H1 (cell line): ENCODE data around the gene MDM1. TPM values are rescaled to one million over a fixed set of nuclear protein-coding genes. Genes with fewer than 3 reads are reported as not detected.
A peak's percentile ranks its signal among the peaks of the same experiment; 100 is the strongest.

ENCODE experiments used
- CTCF ChIA-PET: fragments of 300-600 bp; sonication (Branson Sonifier 250); formaldehyde crosslinking; loops from one replicate; lab custom pipeline; 2021; ENCODE audit not compliant: partially characterized antibody; lab: Charles Lee
- POLR2A ChIA-PET: fragments of 300-600 bp; sonication (Branson Sonifier 250); formaldehyde crosslinking; loops from one replicate; lab custom pipeline; 2021; ENCODE audit warnings: inconsistent platforms; ENCODE audit not compliant: partially characterized antibody; lab: Charles Lee
- DNase-seq, 2 experiments: peaks; one replicate each; pipeline versions ENCODE4 v3.0.0 to v3.0.0-alpha.2; 2010 to 2022; ENCODE audit warnings: low spot score in 2 of 2, low read depth in 1 of 2, mixed read lengths in 1 of 2
- FAIRE-seq: peaks from 2 replicates; lab custom pipeline; 2011; peaks lifted over from hg19 to GRCh38; lab: Jason Lieb, UNC
- H2AFZ ChIP-seq: 2 replicates; pipeline ENCODE4 v1.8.1; 2012; ENCODE audit warnings: low read length, inconsistent platforms
- H2AK5ac ChIP-seq: 2 replicates; pipeline ENCODE4 v1.6.1; 2013; ENCODE audit warnings: low read depth, low read length
- H2BK120ac ChIP-seq: replicated peaks from 2 replicates; pipeline ENCODE3; 2013; ENCODE audit warnings: low read depth, low read length, inconsistent platforms
- H2BK12ac ChIP-seq: 2 replicates; pipeline ENCODE4 v1.6.1; 2013; ENCODE audit warnings: low read depth, low read length
- H2BK15ac ChIP-seq: 2 replicates; pipeline ENCODE4 v1.6.1; 2013; ENCODE audit warnings: low read length
- H2BK20ac ChIP-seq: 2 replicates; pipeline ENCODE4 v1.6.1; 2013; ENCODE audit warnings: low read length
- H2BK5ac ChIP-seq: 2 replicates; pipeline ENCODE4 v1.6.1; 2013; ENCODE audit warnings: low read depth, low read length
- H3K14ac ChIP-seq: 2 replicates; pipeline ENCODE4 v1.6.1; 2013; ENCODE audit warnings: inconsistent platforms; ENCODE audit not compliant: insufficient read length
- H3K18ac ChIP-seq: 2 replicates; pipeline ENCODE4 v1.6.1; 2013; ENCODE audit warnings: low read length; ENCODE audit errors: extremely low read depth
- H3K23ac ChIP-seq: 2 replicates; pipeline ENCODE4 v1.6.1; 2013; ENCODE audit warnings: inconsistent platforms; ENCODE audit not compliant: insufficient read length
- H3K23me2 ChIP-seq: 2 replicates; pipeline ENCODE4 v1.6.1; 2013; ENCODE audit warnings: low read depth, low read length
- H3K27ac ChIP-seq: 2 replicates; pipeline ENCODE4 v1.6.1; 2011; ENCODE audit warnings: low read depth, low read length, inconsistent platforms
- H3K27me3 ChIP-seq, 4 experiments: replicated peaks in 1 of 4; 1 replicate in 1 of 4; 2 replicates in 3 of 4; pipeline versions ENCODE4 v1.6.1 to v1.8.1; 2011 to 2013; ENCODE audit warnings: low read length in 3 of 4, mild to moderate bottlenecking in 3 of 4, inconsistent platforms in 2 of 4, mixed read lengths in 2 of 4, moderate library complexity in 1 of 4; ENCODE audit not compliant: control insufficient read depth in 3 of 4, insufficient read depth in 3 of 4; ENCODE audit errors: extremely low read depth in 1 of 4
- H3K36me3 ChIP-seq, 4 experiments: 2 replicates each; pipeline versions ENCODE4 v1.6.1 to v1.8.1; 2011 to 2013; ENCODE audit warnings: mild to moderate bottlenecking in 4 of 4, low read length in 3 of 4, moderate library complexity in 2 of 4, control low read depth in 1 of 4, inconsistent platforms in 1 of 4; ENCODE audit not compliant: insufficient read depth in 4 of 4, control insufficient read depth in 2 of 4
- H3K4ac ChIP-seq: replicated peaks from 2 replicates; pipeline ENCODE3; 2013; ENCODE audit warnings: low read length, low read depth, mixed read lengths, inconsistent platforms; ENCODE audit not compliant: insufficient read length
- H3K4me1 ChIP-seq, 4 experiments: replicated peaks in 1 of 4; 1 replicate in 1 of 4; 2 replicates in 3 of 4; pipeline versions ENCODE4 v1.6.1 to v1.8.1; 2011 to 2013; ENCODE audit warnings: low read length in 3 of 4, inconsistent platforms in 2 of 4, mixed read lengths in 1 of 4; ENCODE audit not compliant: insufficient read depth in 4 of 4, control insufficient read depth in 3 of 4
- H3K4me2 ChIP-seq, 2 experiments: 2 replicates each; pipeline versions ENCODE4 v1.6.1 to v1.8.1; 2011 to 2013; ENCODE audit warnings: low read depth in 2 of 2, low read length in 2 of 2, control low read depth in 1 of 2, inconsistent platforms in 1 of 2, mild to moderate bottlenecking in 1 of 2; ENCODE audit not compliant: insufficient read depth in 1 of 2
- H3K4me3 ChIP-seq, 4 experiments: fragments of 200-600, 300-600 bp in 1 of 4; sonication (generic), shearing (Covaris generic), sonication (Bioruptor Twin) in 1 of 4; 2 replicates each; pipeline versions ENCODE4 v1.5.1 to v1.8.1; 2011 to 2016; ENCODE audit warnings: low read length in 4 of 4, low read depth in 3 of 4, control low read depth in 2 of 4, inconsistent platforms in 2 of 4, mild to moderate bottlenecking in 2 of 4, mixed read lengths in 1 of 4, moderate library complexity in 1 of 4; ENCODE audit not compliant: insufficient read depth in 2 of 4; ENCODE audit errors: extremely low read depth in 1 of 4
- H3K56ac ChIP-seq: replicated peaks from 2 replicates; pipeline ENCODE3; 2013; ENCODE audit warnings: low read depth, mild to moderate bottlenecking, mixed read lengths, low read length, inconsistent platforms; ENCODE audit not compliant: insufficient read length
- H3K79me1 ChIP-seq: 2 replicates; pipeline ENCODE4 v1.6.1; 2013; ENCODE audit warnings: low read depth, low read length, control low read depth
- H3K79me2 ChIP-seq, 2 experiments: 2 replicates each; pipeline versions ENCODE4 v1.6.1 to v1.8.1; 2012 to 2013; ENCODE audit warnings: low read length in 2 of 2, mild to moderate bottlenecking in 2 of 2, inconsistent platforms in 1 of 2; ENCODE audit not compliant: insufficient read depth in 2 of 2, control insufficient read depth in 1 of 2
- H3K9ac ChIP-seq, 4 experiments: replicated peaks in 1 of 4; 1 replicate in 1 of 4; 2 replicates in 3 of 4; pipeline versions ENCODE4 v1.6.1 to v1.8.1; 2011 to 2013; ENCODE audit warnings: low read depth in 3 of 4, low read length in 3 of 4, control low read depth in 2 of 4, mild to moderate bottlenecking in 2 of 4, moderate library complexity in 2 of 4, inconsistent platforms in 1 of 4; ENCODE audit errors: extremely low read depth in 1 of 4
- H3K9me3 ChIP-seq, 2 experiments: 2 replicates each; pipeline versions ENCODE4 v1.6.1 to v1.8.1; 2012 to 2013; ENCODE audit warnings: mild to moderate bottlenecking in 2 of 2, moderate library complexity in 2 of 2, control low read depth in 1 of 2, inconsistent platforms in 1 of 2, low read depth in 1 of 2, low read length in 1 of 2, mixed read lengths in 1 of 2; ENCODE audit not compliant: insufficient read depth in 2 of 2
- H4K20me1 ChIP-seq, 2 experiments: replicated peaks in 1 of 2; 2 replicates each; pipeline versions ENCODE3 to v1.8.1; 2011 to 2013; ENCODE audit warnings: inconsistent platforms in 2 of 2, low read length in 2 of 2, mild to moderate bottlenecking in 1 of 2; ENCODE audit not compliant: insufficient read depth in 2 of 2, control insufficient read depth in 1 of 2
- H4K5ac ChIP-seq: 2 replicates; pipeline ENCODE4 v1.6.1; 2013; ENCODE audit warnings: low read length, low read depth, mixed read lengths, inconsistent platforms; ENCODE audit not compliant: insufficient read length
- H4K8ac ChIP-seq: 2 replicates; pipeline ENCODE4 v1.8.0; 2013; ENCODE audit warnings: mild to moderate bottlenecking, moderate library complexity, low read length, inconsistent platforms; ENCODE audit not compliant: insufficient read depth; ENCODE audit errors: extremely low read depth
- H4K91ac ChIP-seq: replicated peaks from 2 replicates; pipeline ENCODE3; 2013; ENCODE audit warnings: low read length, mixed read lengths, inconsistent platforms; ENCODE audit not compliant: insufficient read length
- BACH1 ChIP-seq: IDR thresholded peaks from 2 replicates; pipeline ENCODE4 v1.6.1; 2012; ENCODE audit warnings: low read length, improper control_type of control experiment
- CEBPB ChIP-seq: IDR thresholded peaks from 2 replicates; pipeline ENCODE4 v1.6.1; 2012; ENCODE audit warnings: low read depth, low read length
- CHD1 ChIP-seq: IDR thresholded peaks from 2 replicates; pipeline ENCODE4 v1.6.1; 2012; ENCODE audit warnings: low read depth, low read length, improper control_type of control experiment
- HDAC2 ChIP-seq, 2 experiments: fragments of 300-600 bp in 1 of 2; sonication (generic) in 1 of 2; IDR thresholded peaks; 2 replicates each; pipeline ENCODE4 v1.6.1; 2011 to 2012; ENCODE audit warnings: low read depth in 2 of 2, low read length in 2 of 2, mild to moderate bottlenecking in 2 of 2, moderate library complexity in 2 of 2, borderline replicate concordance in 1 of 2, inconsistent platforms in 1 of 2
- KDM1A ChIP-seq: fragments of 200-600, 300-600 bp; sonication (generic); IDR thresholded peaks from 2 replicates; pipeline ENCODE4 v1.7.1; 2016; ENCODE audit warnings: mild to moderate bottlenecking, low read length, borderline replicate concordance
- MAFK ChIP-seq: IDR thresholded peaks from 2 replicates; pipeline ENCODE4 v1.6.1; 2012; ENCODE audit warnings: low read depth, mild to moderate bottlenecking, improper control_type of control experiment, low read length
- POU5F1 ChIP-seq: IDR thresholded peaks from 2 replicates; pipeline ENCODE4 v1.6.1; 2011; ENCODE audit warnings: low read depth, mild to moderate bottlenecking, low read length, moderate library complexity
- RAD21 ChIP-seq, 2 experiments: IDR thresholded peaks in 1 of 2; conservative IDR thresholded peaks in 1 of 2; 2 replicates each; pipeline ENCODE4 v1.6.1; 2011; ENCODE audit warnings: low read depth in 2 of 2, low read length in 2 of 2, improper control_type of control experiment in 1 of 2, inconsistent platforms in 1 of 2, mild to moderate bottlenecking in 1 of 2, moderate library complexity in 1 of 2
- SIX5 ChIP-seq: IDR thresholded peaks from 2 replicates; pipeline ENCODE4 v1.6.1; 2011; ENCODE audit warnings: mild to moderate bottlenecking, low read depth, low read length
- TAF7 ChIP-seq: optimal IDR thresholded peaks from 2 replicates; pipeline ENCODE3; 2011; ENCODE audit warnings: low read depth, mild to moderate bottlenecking, inconsistent platforms, low read length, moderate library complexity, borderline replicate concordance
- ZNF274 ChIP-seq: IDR thresholded peaks from 2 replicates; pipeline ENCODE4 v1.7.0; 2012; ENCODE audit warnings: low read length, borderline replicate concordance; ENCODE audit errors: extremely low read depth
- WGBS, 2 experiments: shearing (Covaris generic) in 1 of 2; methylation state at CpG; one replicate each; pipeline versions ENCODE4 v1.1.6 to v1.1.7; 2013 to 2015; ENCODE audit warnings: low lambda C conversion rate in 2 of 2, mixed read lengths in 2 of 2, inconsistent platforms in 1 of 2, low coverage in 1 of 2, missing lambda C conversion rate in 1 of 2; ENCODE audit not compliant: insufficient replicate concordance in 2 of 2, insufficient coverage in 1 of 2, insufficient read length in 1 of 2; ENCODE audit errors: extremely low coverage in 1 of 2, missing lambda C conversion rate in 1 of 2; 5-methylcytosine and 5-hydroxymethylcytosine counted together
- polyA plus RNA-seq, 7 experiments: library from polyadenylated mRNA; depleted of rRNA in 3 of 7; stranded (reverse) in 5 of 7; unstranded in 2 of 7; fragments of >200 nt in 5 of 7; fragments of 200-250 nt in 2 of 7; gene quantifications; 1 replicate in 5 of 7; 2 replicates in 1 of 7; 4 replicates in 1 of 7; pipeline versions ENCODE4 v1.2.1 to v1.2.3, GENCODE V29; 2011 to 2013; ENCODE audit warnings: missing spikeins in 2 of 7, mixed read lengths in 2 of 7
- total RNA-seq: library from RNA; stranded (reverse); fragmentation: NEBNext Ultra II Directional; extraction: Animal tissue kit (Norgen Biotek cat#: 25700); gene quantifications from 2 replicates; pipeline ENCODE4 v1.2.1, GENCODE V29; 2021
- TF ChIP-seq, protein P1 (sequence below): IDR thresholded peaks from 2 replicates; pipeline ENCODE4 v1.6.1; 2012; ENCODE audit warnings: low read length, inconsistent platforms

Gene MDM1
- total and polyA plus RNA-seq, 2 of the 8 experiments (the other 6 are each of a cell fraction or from before 2014, with no cell fraction given): 3.1 to 10.7 TPM

DNA sequence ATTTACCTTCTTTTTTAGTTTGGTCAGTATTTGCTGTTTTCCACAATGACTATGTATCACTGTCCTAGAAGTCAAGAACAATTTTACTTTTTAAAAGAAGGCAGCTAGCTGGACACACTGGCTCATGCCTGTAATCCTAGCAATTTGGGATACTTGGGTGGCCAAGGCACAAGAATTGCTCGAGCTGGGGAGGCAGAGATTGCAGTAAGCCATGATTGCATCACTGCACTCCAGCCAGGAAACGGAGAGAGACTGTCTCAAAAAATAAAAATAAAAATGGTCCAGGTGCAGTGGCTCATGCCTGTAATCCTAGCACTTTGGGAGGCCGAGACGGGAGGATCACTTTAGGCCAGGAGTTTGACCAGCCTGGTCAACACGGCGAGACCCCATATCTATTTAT is 28.3 kb downstream of the MDM1 start:
- WGBS, 2 experiments: 84% methylated on average over 6 of the region's 6 CpGs; no CpG with 5 or more reads in 1 of the 2 experiments
- CTCF ChIA-PET: no interaction called here
- no peak overlapping the region for H3K4me2 ChIP-seq
- TF ChIP-seq KDM1A (no peak), TAF7 (no peak), BACH1 (no peak), POU5F1 (no peak), ZNF274 (no peak), HDAC2 (IDR thresholded peaks at IDR 0.05; ENCODE audit: borderline replicate concordance in 1 of 2, low read depth in 2 of 2, low read length in 2 of 2) (no peak), CEBPB (0 out of 2 replicates have a peak, but pooled peaks have one; percentile 22), CHD1 (no peak), RAD21 (IDR thresholded peaks at IDR 0.05 in 1 of 2, conservative IDR thresholded peaks at IDR 0.05 in 1 of 2; ENCODE audit: low read depth in 2 of 2, low read length in 2 of 2) (no peak), SIX5 (no peak), MAFK (no peak)
- TF ChIP-seq, protein P1, sequence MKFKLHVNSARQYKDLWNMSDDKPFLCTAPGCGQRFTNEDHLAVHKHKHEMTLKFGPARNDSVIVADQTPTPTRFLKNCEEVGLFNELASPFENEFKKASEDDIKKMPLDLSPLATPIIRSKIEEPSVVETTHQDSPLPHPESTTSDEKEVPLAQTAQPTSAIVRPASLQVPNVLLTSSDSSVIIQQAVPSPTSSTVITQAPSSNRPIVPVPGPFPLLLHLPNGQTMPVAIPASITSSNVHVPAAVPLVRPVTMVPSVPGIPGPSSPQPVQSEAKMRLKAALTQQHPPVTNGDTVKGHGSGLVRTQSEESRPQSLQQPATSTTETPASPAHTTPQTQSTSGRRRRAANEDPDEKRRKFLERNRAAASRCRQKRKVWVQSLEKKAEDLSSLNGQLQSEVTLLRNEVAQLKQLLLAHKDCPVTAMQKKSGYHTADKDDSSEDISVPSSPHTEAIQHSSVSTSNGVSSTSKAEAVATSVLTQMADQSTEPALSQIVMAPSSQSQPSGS: no peak

More for the DNA sequence above, 28.3 kb downstream of the MDM1 start:
- H3K4me3 ChIP-seq: no peak overlapping the region
- H2BK120ac ChIP-seq: no peak overlapping the region
- H2BK15ac ChIP-seq: no peak overlapping the region
- H3K79me2 ChIP-seq: no peaks in the 10 kb centered on the region
- H3K79me1 ChIP-seq: no peaks in the 10 kb centered on the region
- POLR2A ChIA-PET: no interaction called here
- H4K20me1 ChIP-seq: peaks cover 0 to 1% of the 10 kb centered on the region in 2 experiments
- H3K36me3 ChIP-seq: no peaks in the 10 kb centered on the region; a peak in 1 of 8 replicates
- no peak overlapping the region for H3K18ac ChIP-seq
- no peaks in the 10 kb centered on the region for H3K4me1 ChIP-seq
- no peak overlapping the region for H4K91ac ChIP-seq
- H2BK5ac ChIP-seq: no peak overlapping the region
- no peak for DNase-seq
- H4K5ac ChIP-seq: no peak overlapping the region
- H3K4ac ChIP-seq: no peak overlapping the region
- no peak overlapping the region for H4K8ac ChIP-seq
- no peak overlapping the region for H3K27ac ChIP-seq
- FAIRE-seq: no peak
- H3K27me3 ChIP-seq: peaks cover 0 to 1% (median 0%) of the 10 kb centered on the region in 4 experiments; a peak in 1 of 7 replicates
- no peak overlapping the region for H2BK20ac ChIP-seq
- H3K23ac ChIP-seq: no peak overlapping the region
- H2BK12ac ChIP-seq: no peak overlapping the region
- no peaks in the 10 kb centered on the region for H3K23me2 ChIP-seq
- no peak overlapping the region for H2AK5ac ChIP-seq
- no peak overlapping the region for H2AFZ ChIP-seq
- H3K56ac ChIP-seq: no peak overlapping the region
- H3K9ac ChIP-seq: no peak overlapping the region
- no peaks in the 10 kb centered on the region for H3K9me3 ChIP-seq
- no peak overlapping the region for H3K14ac ChIP-seq
